Nephron (organoid): ENCODE results near the gene GRK2.

ENCODE experiments used
- H3K27ac Mint-ChIP-seq, 3 experiments: 2 replicates each; pipeline ENCODE4 v1.8.0; 2020; ENCODE audit warnings: mixed read lengths in 3 of 3, mild to moderate bottlenecking in 2 of 3, moderate library complexity in 1 of 3
- H3K27me3 Mint-ChIP-seq: 2 replicates; pipeline ENCODE4 v1.8.0; 2021; ENCODE audit warnings: low read depth, mild to moderate bottlenecking, moderate library complexity, mixed read lengths
- H3K36me3 Mint-ChIP-seq: 2 replicates; pipeline ENCODE4 v1.8.0; 2020; ENCODE audit warnings: low read depth, mixed read lengths
- H3K4me1 Mint-ChIP-seq: 2 replicates; pipeline ENCODE4 v1.8.0; 2020; ENCODE audit warnings: mixed read lengths
- H3K4me3 Mint-ChIP-seq, 3 experiments: 2 replicates each; pipeline ENCODE4 v1.8.0; 2020; ENCODE audit warnings: mild to moderate bottlenecking in 3 of 3, mixed read lengths in 3 of 3, moderate library complexity in 2 of 3
- H3K9me3 Mint-ChIP-seq: 2 replicates; pipeline ENCODE4 v1.8.0; 2020; ENCODE audit warnings: mixed read lengths
- CTCF ChIP-seq, 3 experiments: fragments of 200-600 bp; sonication (generic); IDR thresholded peaks; one replicate each; pipeline ENCODE4 v1.5.0; 2021; ENCODE audit warnings: antibody characterized with exemption in 3 of 3; ENCODE audit not compliant: unreplicated experiment in 3 of 3

Gene GRK2

GRCh38 chr11:67243051-67243450 lies 23.2 kb upstream of the GRK2 start:
- no peak for TF ChIP-seq CTCF (IDR thresholded peaks at IDR 0.05; ENCODE audit: unreplicated experiment in 3 of 3)
- peaks cover 42% of the 10 kb centered on the region for H3K4me1 Mint-ChIP-seq
- H3K9me3 Mint-ChIP-seq = no peaks in the 10 kb centered on the region
- peak overlapping the region; percentile 60 to 98 (median 78) for H3K4me3 Mint-ChIP-seq
- H3K36me3 Mint-ChIP-seq = peaks cover 55% of the 10 kb centered on the region
- H3K27ac Mint-ChIP-seq = peak overlapping the region; percentile 23 to 62 (median 60)
- H3K27me3 Mint-ChIP-seq = no peaks in the 10 kb centered on the region

DNA sequence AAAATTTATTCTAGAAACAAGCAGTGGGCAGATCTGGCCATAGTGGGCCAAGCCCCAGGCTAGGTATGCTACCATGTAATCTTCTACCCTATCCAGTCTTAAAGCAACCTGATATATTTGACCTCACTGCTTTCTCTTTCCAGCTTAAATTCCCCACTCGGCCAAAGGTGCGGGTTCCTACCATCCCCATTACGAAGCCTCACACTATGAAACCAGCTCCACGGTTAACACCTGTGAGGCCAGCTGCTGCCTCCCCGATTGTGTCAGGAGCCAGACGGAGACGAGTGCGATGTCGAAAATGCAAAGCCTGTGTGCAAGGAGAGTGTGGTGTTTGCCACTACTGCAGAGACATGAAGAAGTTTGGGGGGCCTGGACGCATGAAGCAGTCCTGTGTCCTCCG lies 21.2 kb upstream of the GRK2 start:
- peaks cover 27% of the 10 kb centered on the region for H3K4me1 Mint-ChIP-seq
- H3K27ac Mint-ChIP-seq = no peak overlapping the region
- peaks cover 75% of the 10 kb centered on the region for H3K36me3 Mint-ChIP-seq
- H3K9me3 Mint-ChIP-seq = no peaks in the 10 kb centered on the region
- TF ChIP-seq CTCF (IDR thresholded peaks at IDR 0.05; ENCODE audit: unreplicated experiment in 3 of 3) = no peak
- H3K4me3 Mint-ChIP-seq = no peak overlapping the region
- H3K27me3 Mint-ChIP-seq = no peaks in the 10 kb centered on the region

- Mint-ChIP-seq H3K4me3 (no peak overlapping the region), H3K36me3 (peaks cover 93% of the 10 kb centered on the region), H3K9me3 (no peaks in the 10 kb centered on the region), H3K4me1 (peaks cover 1% of the 10 kb centered on the region), H3K27me3 (no peaks in the 10 kb centered on the region), H3K27ac (peak overlapping the region in 1 of 3 experiments; percentile 28)
- no peak for TF ChIP-seq CTCF (IDR thresholded peaks at IDR 0.05; ENCODE audit: unreplicated experiment in 3 of 3)
Observed at GRCh38 chr11:67247946-67248550, 18.2 kb upstream of the GRK2 start.

GRCh38 chr11:67248653-67249052 lies 17.6 kb upstream of the GRK2 start:
- H3K27me3 Mint-ChIP-seq = no peaks in the 10 kb centered on the region
- peaks cover 94% of the 10 kb centered on the region for H3K36me3 Mint-ChIP-seq
- H3K9me3 Mint-ChIP-seq = no peaks in the 10 kb centered on the region
- TF ChIP-seq CTCF (IDR thresholded peaks at IDR 0.05; ENCODE audit: unreplicated experiment in 3 of 3) = no peak
- no peaks in the 10 kb centered on the region for H3K4me1 Mint-ChIP-seq
- H3K27ac Mint-ChIP-seq = peak overlapping the region in 1 of 3 experiments; percentile 37
- no peak overlapping the region for H3K4me3 Mint-ChIP-seq

DNA sequence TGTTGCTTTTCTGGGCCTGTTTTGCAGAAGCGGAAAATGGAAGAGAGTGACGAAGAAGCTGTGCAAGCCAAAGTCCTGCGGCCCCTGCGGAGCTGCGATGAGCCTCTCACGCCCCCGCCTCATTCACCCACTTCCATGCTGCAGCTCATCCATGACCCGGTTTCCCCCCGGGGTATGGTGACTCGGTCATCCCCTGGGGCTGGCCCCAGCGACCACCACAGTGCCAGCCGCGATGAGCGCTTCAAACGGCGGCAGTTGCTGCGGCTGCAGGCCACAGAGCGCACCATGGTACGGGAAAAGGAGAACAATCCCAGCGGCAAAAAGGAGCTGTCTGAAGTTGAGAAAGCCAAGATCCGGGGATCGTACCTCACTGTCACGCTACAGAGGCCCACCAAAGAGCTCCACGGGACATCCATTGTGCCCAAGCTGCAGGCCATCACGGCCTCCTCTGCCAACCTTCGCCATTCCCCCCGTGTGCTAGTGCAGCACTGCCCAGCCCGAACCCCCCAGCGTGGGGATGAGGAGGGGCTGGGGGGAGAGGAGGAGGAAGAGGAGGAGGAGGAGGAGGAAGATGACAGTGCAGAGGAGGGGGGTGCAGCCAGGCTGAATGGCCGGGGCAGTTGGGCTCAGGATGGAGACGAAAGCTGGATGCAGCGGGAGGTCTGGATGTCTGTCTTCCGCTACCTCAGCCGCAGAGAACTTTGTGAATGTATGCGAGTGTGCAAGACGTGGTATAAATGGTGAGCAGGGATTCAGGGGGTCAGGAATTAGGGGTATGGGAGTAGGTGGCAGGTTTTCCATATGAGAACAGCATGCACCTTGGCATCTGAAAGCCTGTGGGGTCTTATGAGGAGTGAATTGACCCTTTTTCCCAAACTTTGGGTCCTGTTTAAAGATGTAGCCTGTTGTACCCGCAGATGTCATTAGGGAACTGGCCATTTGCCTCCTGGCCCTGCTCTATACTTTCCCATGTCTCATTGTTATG lies 15.9 kb upstream of the GRK2 start:
- Mint-ChIP-seq H3K27me3 (no peaks in the 10 kb centered on the region), H3K4me1 (no peaks in the 10 kb centered on the region), H3K9me3 (no peaks in the 10 kb centered on the region), H3K4me3 (no peak overlapping the region), H3K36me3 (peaks cover 96% of the 10 kb centered on the region), H3K27ac (no peak overlapping the region)
- TF ChIP-seq CTCF (IDR thresholded peaks at IDR 0.05; ENCODE audit: unreplicated experiment in 3 of 3) = no peak
